ENCODE data around the gene SLC15A3. TPM values are rescaled to one million over a fixed set of nuclear protein-coding genes. Genes with fewer than 3 reads are reported as not detected.

The SLC15A3 gene
- total RNA-seq, 1 donor from 2014 or later, result 66.3 TPM

DNA sequence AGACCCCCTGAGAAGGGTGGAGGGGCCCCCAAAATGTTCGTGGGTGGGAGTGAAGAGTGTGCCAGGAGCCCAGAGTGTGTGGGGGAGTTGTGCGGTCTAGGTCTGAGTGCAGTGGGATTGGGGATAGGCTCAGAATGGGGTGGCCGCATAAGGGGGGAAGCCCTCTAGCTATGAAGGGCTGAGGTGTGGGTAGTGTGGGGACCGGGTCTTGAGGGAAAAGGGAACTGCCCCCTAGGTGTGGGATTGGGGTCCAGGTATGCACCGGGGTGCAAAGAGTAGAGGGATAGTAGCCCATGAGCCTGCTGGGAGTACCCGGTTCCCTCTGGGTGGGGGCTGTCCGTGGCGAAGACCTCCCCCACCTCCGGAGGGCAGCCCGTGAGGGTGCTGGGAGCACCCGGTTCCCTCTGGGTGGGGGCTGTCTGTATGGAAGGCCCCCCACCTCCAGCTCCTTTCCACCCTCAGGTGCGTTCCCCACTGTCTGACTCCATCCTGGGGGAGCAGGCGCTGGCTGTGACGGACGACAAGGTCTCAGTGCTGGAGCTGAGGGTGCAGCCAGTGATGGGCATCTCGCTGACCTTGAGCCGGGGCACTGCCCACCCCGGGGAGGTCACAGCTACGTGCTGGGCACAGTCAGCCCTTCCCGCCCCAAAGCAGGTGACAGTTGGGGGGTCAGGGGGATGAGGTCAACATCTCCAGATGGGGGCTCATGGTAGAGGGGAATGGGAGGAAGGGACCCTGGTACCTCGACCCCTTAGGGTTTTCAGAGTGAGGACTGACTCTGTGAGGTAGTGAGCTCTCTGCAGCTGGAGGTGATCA lies 17.0 kb downstream of the SLC15A3 start:
- H3K4me1 Mint-ChIP-seq (ENCODE audit: low read depth, unreplicated experiment), result no peaks in the 10 kb centered on the region
- Histone ChIP-seq H3K4me2 (ENCODE audit: low read length) (no peak overlapping the region), H2AFZ (ENCODE audit: low read depth, low read length) (no peak overlapping the region), H3K4me3 (ENCODE audit: insufficient read depth, low read depth, low read length) (no peak overlapping the region), H3K9ac (ENCODE audit: low read length) (no peak overlapping the region), H4K20me1 (ENCODE audit: insufficient read depth, low read length) (no peaks in the 10 kb centered on the region), H3K36me3 (ENCODE audit: insufficient read depth, low read length) (peaks cover 3% of the 10 kb centered on the region), H3K9me3 (ENCODE audit: insufficient read depth, low read depth, low read length) (no peaks in the 10 kb centered on the region), H3K27ac (ENCODE audit: low read depth, low read length) (no peak overlapping the region), H3K79me2 (ENCODE audit: insufficient read depth, low read length) (no peaks in the 10 kb centered on the region), H3K4me1 (ENCODE audit: insufficient read depth, low read length) (no peaks in the 10 kb centered on the region), H3K27me3 (ENCODE audit: insufficient read depth, low read length) (peaks cover 3% of the 10 kb centered on the region)
- H3K4me3 Mint-ChIP-seq (ENCODE audit: unreplicated experiment), result no peak overlapping the region
- H3K27ac Mint-ChIP-seq (ENCODE audit: unreplicated experiment), result peak overlapping the region; percentile 18
- FAIRE-seq (no peak), DNase-seq (ENCODE audit: low read depth) (no peak)
- peaks cover 9% of the 10 kb centered on the region for H3K36me3 Mint-ChIP-seq (ENCODE audit: low read depth, unreplicated experiment)
- no peaks in the 10 kb centered on the region for H3K9me3 Mint-ChIP-seq (ENCODE audit: unreplicated experiment)
- TF ChIP-seq EZH2 (IDR thresholded peaks at IDR 0.05; ENCODE audit: insufficient read depth, low read length), result no peak
- TF ChIP-seq, protein P1, sequence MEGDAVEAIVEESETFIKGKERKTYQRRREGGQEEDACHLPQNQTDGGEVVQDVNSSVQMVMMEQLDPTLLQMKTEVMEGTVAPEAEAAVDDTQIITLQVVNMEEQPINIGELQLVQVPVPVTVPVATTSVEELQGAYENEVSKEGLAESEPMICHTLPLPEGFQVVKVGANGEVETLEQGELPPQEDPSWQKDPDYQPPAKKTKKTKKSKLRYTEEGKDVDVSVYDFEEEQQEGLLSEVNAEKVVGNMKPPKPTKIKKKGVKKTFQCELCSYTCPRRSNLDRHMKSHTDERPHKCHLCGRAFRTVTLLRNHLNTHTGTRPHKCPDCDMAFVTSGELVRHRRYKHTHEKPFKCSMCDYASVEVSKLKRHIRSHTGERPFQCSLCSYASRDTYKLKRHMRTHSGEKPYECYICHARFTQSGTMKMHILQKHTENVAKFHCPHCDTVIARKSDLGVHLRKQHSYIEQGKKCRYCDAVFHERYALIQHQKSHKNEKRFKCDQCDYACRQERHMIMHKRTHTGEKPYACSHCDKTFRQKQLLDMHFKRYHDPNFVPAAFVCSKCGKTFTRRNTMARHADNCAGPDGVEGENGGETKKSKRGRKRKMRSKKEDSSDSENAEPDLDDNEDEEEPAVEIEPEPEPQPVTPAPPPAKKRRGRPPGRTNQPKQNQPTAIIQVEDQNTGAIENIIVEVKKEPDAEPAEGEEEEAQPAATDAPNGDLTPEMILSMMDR (IDR thresholded peaks at IDR 0.05; ENCODE audit: insufficient read depth, low read depth, low read length), result no peak
- H3K27me3 Mint-ChIP-seq (ENCODE audit: low read depth, unreplicated experiment), result peaks cover 2% of the 10 kb centered on the region

GRCh38 chr11:60934124-60934789 lies 17.7 kb downstream of the SLC15A3 start:
- peak overlapping the region; percentile 18 for H3K27ac Mint-ChIP-seq (ENCODE audit: unreplicated experiment)
- peak overlapping the region; percentile 68 for H3K4me3 Mint-ChIP-seq (ENCODE audit: unreplicated experiment)
- no peaks in the 10 kb centered on the region for H3K4me1 Mint-ChIP-seq (ENCODE audit: low read depth, unreplicated experiment)
- H3K27ac ChIP-seq (ENCODE audit: low read depth, low read length), result no peak overlapping the region
- FAIRE-seq, result no peak
- H2AFZ ChIP-seq (ENCODE audit: low read depth, low read length), result no peak overlapping the region
- TF ChIP-seq EZH2 (IDR thresholded peaks at IDR 0.05; ENCODE audit: insufficient read depth, low read length), result no peak
- TF ChIP-seq, protein P1 (IDR thresholded peaks at IDR 0.05; ENCODE audit: insufficient read depth, low read depth, low read length), result no peak
- peaks cover 14% of the 10 kb centered on the region for H3K36me3 Mint-ChIP-seq (ENCODE audit: low read depth, unreplicated experiment)
- no peak overlapping the region for H3K4me3 ChIP-seq (ENCODE audit: insufficient read depth, low read depth, low read length)
- peaks cover 3% of the 10 kb centered on the region for H3K36me3 ChIP-seq (ENCODE audit: insufficient read depth, low read length)
- no peaks in the 10 kb centered on the region for H3K4me1 ChIP-seq (ENCODE audit: insufficient read depth, low read length)
- no peaks in the 10 kb centered on the region for H3K27me3 ChIP-seq (ENCODE audit: insufficient read depth, low read length)
- no peak for DNase-seq (ENCODE audit: low read depth)
- no peaks in the 10 kb centered on the region for H3K79me2 ChIP-seq (ENCODE audit: insufficient read depth, low read length)
- no peaks in the 10 kb centered on the region for H3K9me3 Mint-ChIP-seq (ENCODE audit: unreplicated experiment)
- H3K27me3 Mint-ChIP-seq (ENCODE audit: low read depth, unreplicated experiment), result no peaks in the 10 kb centered on the region
- H4K20me1 ChIP-seq (ENCODE audit: insufficient read depth, low read length), result no peaks in the 10 kb centered on the region
- no peaks in the 10 kb centered on the region for H3K9me3 ChIP-seq (ENCODE audit: insufficient read depth, low read depth, low read length)
- no peak overlapping the region for H3K4me2 ChIP-seq (ENCODE audit: low read length)
- H3K9ac ChIP-seq (ENCODE audit: low read length), result no peak overlapping the region

All from astrocyte (in vitro differentiated cells and primary cell).